ENCODE measurements around the gene TMEM201. TPM values are rescaled to one million over a fixed set of nuclear protein-coding genes. Genes with fewer than 3 reads are reported as not detected.

The TMEM201 gene
- total RNA-seq, 1 donor from 2014 or later = 24.6 TPM

- H3K27me3 Mint-ChIP-seq = peaks cover 63% of the 10 kb centered on the region
- TF ChIP-seq, protein P1, sequence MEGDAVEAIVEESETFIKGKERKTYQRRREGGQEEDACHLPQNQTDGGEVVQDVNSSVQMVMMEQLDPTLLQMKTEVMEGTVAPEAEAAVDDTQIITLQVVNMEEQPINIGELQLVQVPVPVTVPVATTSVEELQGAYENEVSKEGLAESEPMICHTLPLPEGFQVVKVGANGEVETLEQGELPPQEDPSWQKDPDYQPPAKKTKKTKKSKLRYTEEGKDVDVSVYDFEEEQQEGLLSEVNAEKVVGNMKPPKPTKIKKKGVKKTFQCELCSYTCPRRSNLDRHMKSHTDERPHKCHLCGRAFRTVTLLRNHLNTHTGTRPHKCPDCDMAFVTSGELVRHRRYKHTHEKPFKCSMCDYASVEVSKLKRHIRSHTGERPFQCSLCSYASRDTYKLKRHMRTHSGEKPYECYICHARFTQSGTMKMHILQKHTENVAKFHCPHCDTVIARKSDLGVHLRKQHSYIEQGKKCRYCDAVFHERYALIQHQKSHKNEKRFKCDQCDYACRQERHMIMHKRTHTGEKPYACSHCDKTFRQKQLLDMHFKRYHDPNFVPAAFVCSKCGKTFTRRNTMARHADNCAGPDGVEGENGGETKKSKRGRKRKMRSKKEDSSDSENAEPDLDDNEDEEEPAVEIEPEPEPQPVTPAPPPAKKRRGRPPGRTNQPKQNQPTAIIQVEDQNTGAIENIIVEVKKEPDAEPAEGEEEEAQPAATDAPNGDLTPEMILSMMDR (IDR thresholded peaks at IDR 0.05; ENCODE audit: unreplicated experiment) = no peak
- no peaks in the 10 kb centered on the region for H3K9me3 Mint-ChIP-seq (ENCODE audit: low read depth)
- H3K27ac Mint-ChIP-seq = no peak overlapping the region
- H3K4me1 Mint-ChIP-seq (ENCODE audit: low read depth) = peaks cover 2% of the 10 kb centered on the region
- DNase-seq (ENCODE audit: low spot score, unreplicated experiment) = no peak
- H3K36me3 Mint-ChIP-seq (ENCODE audit: insufficient read depth) = no peaks in the 10 kb centered on the region
- H3K4me3 Mint-ChIP-seq (ENCODE audit: low read depth) = no peak overlapping the region
Observed at GRCh38 chr1:9654051-9654833, 65.5 kb downstream of the TMEM201 start.

DNA sequence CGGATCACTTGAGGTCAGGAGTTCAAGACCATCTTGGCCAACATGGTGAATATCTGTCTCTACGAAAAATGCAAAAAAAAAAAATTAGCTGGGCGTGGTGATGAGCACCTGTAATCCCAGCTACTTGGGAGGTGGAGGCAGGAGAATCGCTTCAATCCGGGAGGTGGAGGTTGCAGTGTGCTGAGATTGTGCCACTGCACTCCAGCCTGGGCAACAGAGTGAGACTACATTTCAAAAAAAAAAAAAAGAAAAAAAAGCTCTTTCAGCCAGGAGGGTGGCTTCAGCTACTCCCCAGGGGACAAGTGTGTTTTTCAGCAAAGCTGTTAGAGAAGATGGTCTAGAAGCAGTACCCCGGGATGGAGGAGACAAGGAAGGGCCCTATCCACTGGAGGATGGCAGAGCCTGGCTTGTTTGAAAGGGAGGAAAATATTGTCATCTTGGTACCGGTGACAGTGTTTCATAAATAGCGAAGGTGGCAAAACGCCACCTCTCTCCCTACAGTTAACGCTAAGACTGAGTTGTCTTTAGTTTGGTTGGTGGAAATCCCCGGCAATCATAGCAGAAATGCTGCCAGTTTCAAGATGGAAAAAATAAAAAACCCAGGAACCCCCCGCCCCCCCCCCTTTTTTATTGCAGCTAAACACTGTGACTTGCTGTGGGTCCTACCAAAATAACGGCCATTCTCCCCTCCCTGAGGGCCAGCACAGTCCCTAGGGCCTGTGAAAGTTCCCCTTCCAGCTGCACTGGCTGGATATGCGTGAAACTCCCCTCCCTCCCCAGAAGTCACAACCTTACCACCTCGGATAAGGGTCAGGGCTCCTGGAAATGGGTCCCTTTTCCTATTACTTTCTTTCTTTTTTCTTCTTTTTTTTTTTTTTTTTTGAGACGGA, 66.4 kb downstream of the TMEM201 start:
- peaks cover 2% of the 10 kb centered on the region for H3K4me1 Mint-ChIP-seq (ENCODE audit: low read depth)
- no peak overlapping the region for H3K4me3 Mint-ChIP-seq (ENCODE audit: low read depth)
- peaks cover 57% of the 10 kb centered on the region for H3K27me3 Mint-ChIP-seq
- no peaks in the 10 kb centered on the region for H3K9me3 Mint-ChIP-seq (ENCODE audit: low read depth)
- no peak for DNase-seq (ENCODE audit: low spot score, unreplicated experiment)
- H3K27ac Mint-ChIP-seq = no peak overlapping the region
- TF ChIP-seq, protein P1 (IDR thresholded peaks at IDR 0.05; ENCODE audit: unreplicated experiment) = no peak
- no peaks in the 10 kb centered on the region for H3K36me3 Mint-ChIP-seq (ENCODE audit: insufficient read depth)

GRCh38 chr1:9655836-9656235, 67.1 kb downstream of the TMEM201 start:
- DNase-seq (ENCODE audit: low spot score, unreplicated experiment) = no peak
- no peak overlapping the region for H3K4me3 Mint-ChIP-seq (ENCODE audit: low read depth)
- H3K4me1 Mint-ChIP-seq (ENCODE audit: low read depth) = peaks cover 2% of the 10 kb centered on the region
- peaks cover 52% of the 10 kb centered on the region for H3K27me3 Mint-ChIP-seq
- no peak overlapping the region for H3K27ac Mint-ChIP-seq
- no peaks in the 10 kb centered on the region for H3K36me3 Mint-ChIP-seq (ENCODE audit: insufficient read depth)
- H3K9me3 Mint-ChIP-seq (ENCODE audit: low read depth) = no peaks in the 10 kb centered on the region
- TF ChIP-seq, protein P1 (IDR thresholded peaks at IDR 0.05; ENCODE audit: unreplicated experiment) = no peak

- Mint-ChIP-seq H3K4me3 (ENCODE audit: low read depth) (no peak overlapping the region), H3K36me3 (ENCODE audit: insufficient read depth) (no peaks in the 10 kb centered on the region), H3K9me3 (ENCODE audit: low read depth) (no peaks in the 10 kb centered on the region), H3K4me1 (ENCODE audit: low read depth) (no peaks in the 10 kb centered on the region), H3K27me3 (peaks cover 46% of the 10 kb centered on the region), H3K27ac (peak overlapping the region; percentile 27)
- TF ChIP-seq, protein P1 (IDR thresholded peaks at IDR 0.05; ENCODE audit: unreplicated experiment) = no peak
- DNase-seq (ENCODE audit: low spot score, unreplicated experiment) = no peak
Observed at GRCh38 chr1:9657521-9658032, 68.9 kb downstream of the TMEM201 start.

- no peaks in the 10 kb centered on the region for H3K9me3 Mint-ChIP-seq (ENCODE audit: low read depth)
- H3K27me3 Mint-ChIP-seq = peaks cover 41% of the 10 kb centered on the region
- DNase-seq (ENCODE audit: low spot score, unreplicated experiment) = no peak
- H3K4me1 Mint-ChIP-seq (ENCODE audit: low read depth) = no peaks in the 10 kb centered on the region
- TF ChIP-seq, protein P1 (IDR thresholded peaks at IDR 0.05; ENCODE audit: unreplicated experiment) = no peak
- H3K4me3 Mint-ChIP-seq (ENCODE audit: low read depth) = no peak overlapping the region
- H3K36me3 Mint-ChIP-seq (ENCODE audit: insufficient read depth) = no peaks in the 10 kb centered on the region
- H3K27ac Mint-ChIP-seq = no peak overlapping the region
Observed at GRCh38 chr1:9658199-9658598, 69.5 kb downstream of the TMEM201 start.

All from progenitor cell of endocrine pancreas (in vitro differentiated cells).